ENCODE measurements around the gene RRP15. TPM values are rescaled to one million over a fixed set of nuclear protein-coding genes. Genes with fewer than 3 reads are reported as not detected.

Gene RRP15
- total and polyA plus RNA-seq, 2 experiments from 2014 or later: 19.8 to 86.5 TPM

DNA sequence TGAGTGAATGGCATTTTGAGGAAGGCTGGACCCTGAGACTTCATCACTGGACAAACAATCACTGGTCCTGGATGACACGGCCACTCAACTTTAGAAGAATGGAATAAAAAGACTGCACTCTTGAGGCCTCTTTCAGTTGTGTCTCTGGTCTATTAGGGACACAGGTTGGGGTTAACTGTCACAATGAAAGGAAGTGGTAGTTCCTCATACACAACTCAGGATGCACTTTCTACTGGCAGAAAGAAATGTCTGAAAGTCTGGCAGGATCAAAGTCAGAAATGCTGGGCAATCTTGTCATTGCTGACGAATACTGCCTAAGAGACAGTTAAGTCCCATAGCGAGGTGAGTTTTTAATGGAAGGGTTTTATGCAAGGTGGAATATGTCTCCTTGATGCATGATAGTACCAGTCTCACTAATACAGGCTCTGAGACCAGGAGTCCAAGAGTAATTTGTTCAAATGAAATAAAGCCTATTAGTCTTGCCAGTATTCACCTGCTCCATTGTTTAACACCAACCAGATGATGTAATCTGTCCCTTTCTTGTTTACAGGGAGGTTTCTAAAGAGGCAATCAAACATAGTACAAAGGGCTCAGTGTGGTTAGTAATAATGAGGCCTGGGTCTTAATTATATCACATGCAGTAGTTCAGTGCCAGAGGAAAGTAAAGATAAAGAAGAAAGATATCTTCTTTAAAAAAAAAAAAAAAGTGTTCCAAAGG, 11.2 kb upstream of the RRP15 start:
- H3K4me1 Mint-ChIP-seq: peaks cover 7% of the 10 kb centered on the region; the same call in 2 of the 3 replicates
- H3K27ac Mint-ChIP-seq: no peak overlapping the region
- H3K27me3 Mint-ChIP-seq (ENCODE audit: insufficient read depth, low read depth, poor library complexity): no peaks in the 10 kb centered on the region
- H3K27me3 ChIP-seq (ENCODE audit: insufficient read depth): no peaks in the 10 kb centered on the region
- H3K9me2 ChIP-seq (ENCODE audit: insufficient read depth): no peaks in the 10 kb centered on the region
- no peaks in the 10 kb centered on the region for H3K36me3 Mint-ChIP-seq (ENCODE audit: low read depth)
- no peak overlapping the region for H3K4me2 ChIP-seq
- no peak for TF ChIP-seq STAT1 (IDR thresholded peaks at IDR 0.05; ENCODE audit: unreplicated experiment)
- TF ChIP-seq, protein P1, sequence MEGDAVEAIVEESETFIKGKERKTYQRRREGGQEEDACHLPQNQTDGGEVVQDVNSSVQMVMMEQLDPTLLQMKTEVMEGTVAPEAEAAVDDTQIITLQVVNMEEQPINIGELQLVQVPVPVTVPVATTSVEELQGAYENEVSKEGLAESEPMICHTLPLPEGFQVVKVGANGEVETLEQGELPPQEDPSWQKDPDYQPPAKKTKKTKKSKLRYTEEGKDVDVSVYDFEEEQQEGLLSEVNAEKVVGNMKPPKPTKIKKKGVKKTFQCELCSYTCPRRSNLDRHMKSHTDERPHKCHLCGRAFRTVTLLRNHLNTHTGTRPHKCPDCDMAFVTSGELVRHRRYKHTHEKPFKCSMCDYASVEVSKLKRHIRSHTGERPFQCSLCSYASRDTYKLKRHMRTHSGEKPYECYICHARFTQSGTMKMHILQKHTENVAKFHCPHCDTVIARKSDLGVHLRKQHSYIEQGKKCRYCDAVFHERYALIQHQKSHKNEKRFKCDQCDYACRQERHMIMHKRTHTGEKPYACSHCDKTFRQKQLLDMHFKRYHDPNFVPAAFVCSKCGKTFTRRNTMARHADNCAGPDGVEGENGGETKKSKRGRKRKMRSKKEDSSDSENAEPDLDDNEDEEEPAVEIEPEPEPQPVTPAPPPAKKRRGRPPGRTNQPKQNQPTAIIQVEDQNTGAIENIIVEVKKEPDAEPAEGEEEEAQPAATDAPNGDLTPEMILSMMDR (conservative IDR thresholded peaks at IDR 0.05; ENCODE audit: low read depth in 2 of 2): no peak
- TF ChIP-seq EZH2 (IDR thresholded peaks at IDR 0.05; ENCODE audit: low read depth, unreplicated experiment): no peak
- TF ChIP-seq EZH2phosphoT487 (IDR thresholded peaks at IDR 0.05; ENCODE audit: unreplicated experiment): no peak
- TF ChIP-seq, protein P2, sequence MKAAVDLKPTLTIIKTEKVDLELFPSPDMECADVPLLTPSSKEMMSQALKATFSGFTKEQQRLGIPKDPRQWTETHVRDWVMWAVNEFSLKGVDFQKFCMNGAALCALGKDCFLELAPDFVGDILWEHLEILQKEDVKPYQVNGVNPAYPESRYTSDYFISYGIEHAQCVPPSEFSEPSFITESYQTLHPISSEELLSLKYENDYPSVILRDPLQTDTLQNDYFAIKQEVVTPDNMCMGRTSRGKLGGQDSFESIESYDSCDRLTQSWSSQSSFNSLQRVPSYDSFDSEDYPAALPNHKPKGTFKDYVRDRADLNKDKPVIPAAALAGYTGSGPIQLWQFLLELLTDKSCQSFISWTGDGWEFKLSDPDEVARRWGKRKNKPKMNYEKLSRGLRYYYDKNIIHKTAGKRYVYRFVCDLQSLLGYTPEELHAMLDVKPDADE (IDR thresholded peaks at IDR 0.05): no peak
- no peak for TF ChIP-seq ZNF114 (CRISPR knock-in tag; IDR thresholded peaks at IDR 0.05)
- no peak for TF ChIP-seq NANOG (IDR thresholded peaks at IDR 0.05; ENCODE audit: borderline replicate concordance)
- no peak for TF ChIP-seq POLR2AphosphoS5 (IDR thresholded peaks at IDR 0.05; ENCODE audit: low read depth)
- TF ChIP-seq, protein P3, sequence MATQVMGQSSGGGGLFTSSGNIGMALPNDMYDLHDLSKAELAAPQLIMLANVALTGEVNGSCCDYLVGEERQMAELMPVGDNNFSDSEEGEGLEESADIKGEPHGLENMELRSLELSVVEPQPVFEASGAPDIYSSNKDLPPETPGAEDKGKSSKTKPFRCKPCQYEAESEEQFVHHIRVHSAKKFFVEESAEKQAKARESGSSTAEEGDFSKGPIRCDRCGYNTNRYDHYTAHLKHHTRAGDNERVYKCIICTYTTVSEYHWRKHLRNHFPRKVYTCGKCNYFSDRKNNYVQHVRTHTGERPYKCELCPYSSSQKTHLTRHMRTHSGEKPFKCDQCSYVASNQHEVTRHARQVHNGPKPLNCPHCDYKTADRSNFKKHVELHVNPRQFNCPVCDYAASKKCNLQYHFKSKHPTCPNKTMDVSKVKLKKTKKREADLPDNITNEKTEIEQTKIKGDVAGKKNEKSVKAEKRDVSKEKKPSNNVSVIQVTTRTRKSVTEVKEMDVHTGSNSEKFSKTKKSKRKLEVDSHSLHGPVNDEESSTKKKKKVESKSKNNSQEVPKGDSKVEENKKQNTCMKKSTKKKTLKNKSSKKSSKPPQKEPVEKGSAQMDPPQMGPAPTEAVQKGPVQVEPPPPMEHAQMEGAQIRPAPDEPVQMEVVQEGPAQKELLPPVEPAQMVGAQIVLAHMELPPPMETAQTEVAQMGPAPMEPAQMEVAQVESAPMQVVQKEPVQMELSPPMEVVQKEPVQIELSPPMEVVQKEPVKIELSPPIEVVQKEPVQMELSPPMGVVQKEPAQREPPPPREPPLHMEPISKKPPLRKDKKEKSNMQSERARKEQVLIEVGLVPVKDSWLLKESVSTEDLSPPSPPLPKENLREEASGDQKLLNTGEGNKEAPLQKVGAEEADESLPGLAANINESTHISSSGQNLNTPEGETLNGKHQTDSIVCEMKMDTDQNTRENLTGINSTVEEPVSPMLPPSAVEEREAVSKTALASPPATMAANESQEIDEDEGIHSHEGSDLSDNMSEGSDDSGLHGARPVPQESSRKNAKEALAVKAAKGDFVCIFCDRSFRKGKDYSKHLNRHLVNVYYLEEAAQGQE (IDR thresholded peaks at IDR 0.05; ENCODE audit: unreplicated experiment): no peak
- TF ChIP-seq, protein P4, sequence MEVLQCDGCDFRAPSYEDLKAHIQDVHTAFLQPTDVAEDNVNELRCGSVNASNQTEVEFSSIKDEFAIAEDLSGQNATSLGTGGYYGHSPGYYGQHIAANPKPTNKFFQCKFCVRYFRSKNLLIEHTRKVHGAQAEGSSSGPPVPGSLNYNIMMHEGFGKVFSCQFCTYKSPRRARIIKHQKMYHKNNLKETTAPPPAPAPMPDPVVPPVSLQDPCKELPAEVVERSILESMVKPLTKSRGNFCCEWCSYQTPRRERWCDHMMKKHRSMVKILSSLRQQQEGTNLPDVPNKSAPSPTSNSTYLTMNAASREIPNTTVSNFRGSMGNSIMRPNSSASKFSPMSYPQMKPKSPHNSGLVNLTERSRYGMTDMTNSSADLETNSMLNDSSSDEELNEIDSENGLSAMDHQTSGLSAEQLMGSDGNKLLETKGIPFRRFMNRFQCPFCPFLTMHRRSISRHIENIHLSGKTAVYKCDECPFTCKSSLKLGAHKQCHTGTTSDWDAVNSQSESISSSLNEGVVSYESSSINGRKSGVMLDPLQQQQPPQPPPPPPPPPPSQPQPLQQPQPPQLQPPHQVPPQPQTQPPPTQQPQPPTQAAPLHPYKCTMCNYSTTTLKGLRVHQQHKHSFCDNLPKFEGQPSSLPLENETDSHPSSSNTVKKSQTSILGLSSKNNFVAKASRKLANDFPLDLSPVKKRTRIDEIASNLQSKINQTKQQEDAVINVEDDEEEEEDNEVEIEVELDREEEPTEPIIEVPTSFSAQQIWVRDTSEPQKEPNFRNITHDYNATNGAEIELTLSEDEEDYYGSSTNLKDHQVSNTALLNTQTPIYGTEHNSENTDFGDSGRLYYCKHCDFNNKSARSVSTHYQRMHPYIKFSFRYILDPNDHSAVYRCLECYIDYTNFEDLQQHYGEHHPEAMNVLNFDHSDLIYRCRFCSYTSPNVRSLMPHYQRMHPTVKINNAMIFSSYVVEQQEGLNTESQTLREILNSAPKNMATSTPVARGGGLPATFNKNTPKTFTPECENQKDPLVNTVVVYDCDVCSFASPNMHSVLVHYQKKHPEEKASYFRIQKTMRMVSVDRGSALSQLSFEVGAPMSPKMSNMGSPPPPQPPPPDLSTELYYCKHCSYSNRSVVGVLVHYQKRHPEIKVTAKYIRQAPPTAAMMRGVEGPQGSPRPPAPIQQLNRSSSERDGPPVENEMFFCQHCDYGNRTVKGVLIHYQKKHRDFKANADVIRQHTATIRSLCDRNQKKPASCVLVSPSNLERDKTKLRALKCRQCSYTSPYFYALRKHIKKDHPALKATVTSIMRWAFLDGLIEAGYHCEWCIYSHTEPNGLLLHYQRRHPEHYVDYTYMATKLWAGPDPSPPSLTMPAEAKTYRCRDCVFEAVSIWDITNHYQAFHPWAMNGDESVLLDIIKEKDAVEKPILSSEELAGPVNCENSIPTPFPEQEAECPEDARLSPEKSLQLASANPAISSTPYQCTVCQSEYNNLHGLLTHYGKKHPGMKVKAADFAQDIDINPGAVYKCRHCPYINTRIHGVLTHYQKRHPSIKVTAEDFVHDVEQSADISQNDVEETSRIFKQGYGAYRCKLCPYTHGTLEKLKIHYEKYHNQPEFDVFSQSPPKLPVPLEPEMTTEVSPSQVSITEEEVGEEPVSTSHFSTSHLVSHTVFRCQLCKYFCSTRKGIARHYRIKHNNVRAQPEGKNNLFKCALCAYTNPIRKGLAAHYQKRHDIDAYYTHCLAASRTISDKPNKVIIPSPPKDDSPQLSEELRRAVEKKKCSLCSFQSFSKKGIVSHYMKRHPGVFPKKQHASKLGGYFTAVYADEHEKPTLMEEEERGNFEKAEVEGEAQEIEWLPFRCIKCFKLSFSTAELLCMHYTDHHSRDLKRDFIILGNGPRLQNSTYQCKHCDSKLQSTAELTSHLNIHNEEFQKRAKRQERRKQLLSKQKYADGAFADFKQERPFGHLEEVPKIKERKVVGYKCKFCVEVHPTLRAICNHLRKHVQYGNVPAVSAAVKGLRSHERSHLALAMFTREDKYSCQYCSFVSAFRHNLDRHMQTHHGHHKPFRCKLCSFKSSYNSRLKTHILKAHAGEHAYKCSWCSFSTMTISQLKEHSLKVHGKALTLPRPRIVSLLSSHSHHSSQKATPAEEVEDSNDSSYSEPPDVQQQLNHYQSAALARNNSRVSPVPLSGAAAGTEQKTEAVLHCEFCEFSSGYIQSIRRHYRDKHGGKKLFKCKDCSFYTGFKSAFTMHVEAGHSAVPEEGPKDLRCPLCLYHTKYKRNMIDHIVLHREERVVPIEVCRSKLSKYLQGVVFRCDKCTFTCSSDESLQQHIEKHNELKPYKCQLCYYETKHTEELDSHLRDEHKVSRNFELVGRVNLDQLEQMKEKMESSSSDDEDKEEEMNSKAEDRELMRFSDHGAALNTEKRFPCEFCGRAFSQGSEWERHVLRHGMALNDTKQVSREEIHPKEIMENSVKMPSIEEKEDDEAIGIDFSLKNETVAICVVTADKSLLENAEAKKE (CRISPR knock-in tag; IDR thresholded peaks at IDR 0.05): no peak
- H3K4me3 Mint-ChIP-seq: no peak overlapping the region
- ATAC-seq (no peak), DNase-seq (ENCODE audit: low spot score) (no peak)
- no peaks in the 10 kb centered on the region for H3F3A ChIP-seq (replicated peaks; ENCODE audit: low read depth)
- H3K79me2 ChIP-seq (replicated peaks; ENCODE audit: insufficient read depth): no peaks in the 10 kb centered on the region
- H3K9me3 Mint-ChIP-seq: no peaks in the 10 kb centered on the region
- no peak overlapping the region for H3K4me3 ChIP-seq
- no peak overlapping the region for H3K27ac ChIP-seq (ENCODE audit: low read depth)
- H4K20me1 ChIP-seq (replicated peaks; ENCODE audit: insufficient read depth): no peaks in the 10 kb centered on the region
- no peaks in the 10 kb centered on the region for H3K36me3 ChIP-seq (ENCODE audit: insufficient read depth)
- H3K4me1 ChIP-seq (ENCODE audit: insufficient read depth): no peaks in the 10 kb centered on the region
- peak overlapping the region; percentile 56 for H2AFZ ChIP-seq
